HUDEP-2 (cell line): ENCODE data around the gene DNAH7.
"Not testable (repeated sequence)": the region's sequence is repeated elsewhere in the genome, so short reads cannot be mapped to it uniquely, and the experiment has no call there.

ENCODE experiments used
- DNase-seq, 76 experiments: peaks; one replicate each; lab custom pipeline; 2025; ENCODE audit not compliant: unreplicated experiment in 76 of 76; lab: John Stamatoyannopoulos, UW

Gene DNAH7

DNA sequence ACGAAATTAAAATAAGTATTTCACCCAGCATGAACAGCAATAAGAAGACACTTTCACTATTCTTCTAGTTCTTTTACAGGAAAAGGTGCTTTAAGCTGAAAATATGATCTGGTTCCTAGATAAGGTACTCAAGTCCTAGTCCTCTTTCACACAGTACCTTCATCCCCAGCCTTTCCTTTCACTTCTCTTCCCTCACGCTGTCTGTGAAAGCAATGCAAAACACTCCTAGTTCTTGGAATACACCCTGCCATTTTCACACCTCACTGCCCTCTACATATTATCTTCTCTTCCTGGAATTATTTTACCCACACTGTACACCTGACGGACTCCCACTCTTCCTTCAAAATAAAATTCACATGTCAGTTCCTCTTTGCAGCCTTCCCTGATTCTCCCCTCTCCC is 82.9 kb downstream of the DNAH7 start:
- no peak for DNase-seq

DNA sequence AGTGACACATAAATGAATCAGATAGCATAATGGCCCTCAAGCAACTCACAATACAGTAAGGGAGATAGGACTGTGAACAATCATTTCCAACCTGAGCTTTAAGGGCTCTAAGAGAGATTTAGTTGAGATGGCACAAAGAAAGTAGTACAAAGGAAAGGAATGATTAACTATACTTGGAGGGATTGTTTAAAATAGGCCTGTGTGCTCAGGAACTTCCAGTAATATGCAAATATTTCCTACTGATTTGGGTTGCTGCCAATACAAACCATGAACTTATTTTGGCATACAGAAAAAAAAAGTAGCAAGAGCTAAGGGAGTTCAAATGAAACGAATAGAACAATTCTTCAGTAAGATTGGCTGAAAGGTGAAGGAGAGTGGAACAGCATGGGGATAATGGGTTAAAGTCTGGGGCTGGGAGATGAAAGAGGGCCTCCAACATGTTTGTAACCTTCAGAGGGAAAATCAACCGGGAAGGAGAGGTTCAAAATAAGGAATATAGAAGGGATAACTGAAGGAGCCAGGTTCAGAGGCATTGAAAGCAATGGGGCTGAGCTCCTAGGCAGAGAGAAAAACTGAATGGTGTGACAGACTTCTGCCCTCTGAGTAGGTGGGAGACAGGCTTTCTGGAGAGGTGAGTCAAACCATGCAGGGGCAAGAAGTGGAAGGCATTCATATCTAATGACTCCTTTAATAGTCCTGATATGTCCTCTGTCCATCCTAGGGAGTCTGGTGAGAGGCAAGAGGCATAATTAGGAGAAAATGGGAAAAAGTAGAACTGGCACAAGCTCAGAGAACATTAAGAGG is 83.5 kb downstream of the DNAH7 start:
- DNase-seq = no peak

DNA sequence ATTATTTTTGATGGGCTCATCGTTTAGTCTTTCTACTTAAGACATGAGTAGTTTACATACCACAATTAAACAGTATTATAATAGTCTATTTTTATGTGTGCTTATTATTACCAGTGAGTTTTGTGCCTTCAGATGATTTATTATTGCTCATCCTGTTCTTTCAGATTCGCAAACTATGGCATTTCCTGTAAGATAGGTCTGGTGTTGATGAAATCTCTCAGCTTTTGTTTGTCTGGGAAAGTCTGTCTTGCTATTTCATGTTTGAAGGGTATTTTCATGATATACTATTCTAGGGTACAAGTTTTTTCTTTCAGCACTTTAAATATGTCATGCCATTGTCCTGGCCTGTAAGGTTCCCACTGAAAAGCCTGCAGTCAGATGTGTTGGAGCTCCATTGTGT is 101.3 kb downstream of the DNAH7 start:
- DNase-seq = no peak

DNA sequence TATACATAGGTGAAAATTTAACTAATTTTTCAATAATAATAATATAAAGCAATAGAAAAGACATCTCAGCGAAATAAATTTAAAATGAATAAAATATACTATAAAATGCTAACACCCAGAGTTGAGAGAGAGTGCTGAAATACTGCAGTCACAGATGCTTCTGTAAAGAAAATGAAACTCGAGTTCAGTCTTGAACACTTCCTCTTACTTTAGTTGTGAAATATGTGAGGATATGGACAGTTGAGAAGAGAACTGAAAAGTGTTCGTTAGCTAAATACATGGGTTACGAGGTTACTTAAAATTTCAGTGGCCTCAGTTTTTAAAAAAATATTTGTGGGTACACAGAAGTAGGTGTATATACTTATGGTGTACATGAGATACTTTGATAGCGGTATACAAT is 106.8 kb downstream of the DNAH7 start:
- no peak for DNase-seq

DNA sequence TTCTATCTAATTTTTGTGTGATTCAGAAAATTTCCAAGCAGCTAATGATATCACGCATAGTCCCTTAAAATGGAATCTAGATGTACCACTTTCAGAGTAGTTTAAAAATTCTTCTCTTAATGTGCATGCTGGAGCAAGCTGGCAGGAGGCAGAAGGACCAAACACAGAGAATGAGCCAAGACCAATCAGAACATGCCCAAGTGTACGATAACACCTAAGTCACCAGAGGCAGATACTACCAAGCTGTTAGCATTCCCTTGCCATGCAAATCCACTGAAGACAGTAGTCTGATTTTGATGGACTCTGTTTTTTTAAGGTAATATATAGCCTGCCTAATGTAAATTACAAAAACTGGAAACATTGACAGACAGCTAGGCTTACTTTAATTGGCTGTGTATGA is 109.3 kb downstream of the DNAH7 start:
- DNase-seq = no peak

DNA sequence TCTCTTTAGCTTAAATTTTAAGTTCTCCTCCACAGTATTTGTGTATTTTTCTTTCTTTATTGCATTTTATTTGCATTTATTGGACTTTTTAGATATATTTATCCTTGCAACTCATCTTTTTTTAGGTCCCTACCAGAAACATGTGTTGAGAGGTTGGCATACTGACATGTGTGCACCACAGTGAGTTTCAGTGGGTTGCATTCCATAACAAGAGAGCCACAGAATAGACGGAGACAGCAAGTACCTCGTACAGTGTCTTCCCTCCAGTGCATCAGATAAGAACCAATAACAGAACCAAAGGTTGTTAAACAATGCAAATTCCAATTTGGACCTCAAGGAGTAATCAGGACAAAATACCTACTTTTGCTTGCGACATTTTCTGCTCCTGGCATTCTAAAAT is 111.9 kb downstream of the DNAH7 start:
- no peak for DNase-seq

DNA sequence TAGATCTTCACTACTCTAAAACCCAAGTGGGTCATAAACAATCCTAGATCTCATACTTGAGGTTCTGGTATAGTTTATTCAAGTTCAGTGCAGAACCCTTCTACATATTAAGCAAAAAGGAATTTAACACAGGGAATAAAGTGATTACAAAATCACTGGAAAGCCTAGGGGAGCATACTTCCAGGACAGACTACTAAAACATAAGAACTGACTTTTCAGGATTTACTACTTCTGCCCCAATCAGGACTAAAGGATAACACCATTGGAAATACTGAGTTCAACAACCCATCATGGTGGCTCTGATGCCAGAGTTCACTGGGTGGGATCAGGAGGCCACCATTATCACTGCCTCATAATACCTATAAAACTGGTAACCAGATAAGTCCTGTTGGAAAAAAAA is 123.6 kb downstream of the DNAH7 start:
- DNase-seq = no peak

DNA sequence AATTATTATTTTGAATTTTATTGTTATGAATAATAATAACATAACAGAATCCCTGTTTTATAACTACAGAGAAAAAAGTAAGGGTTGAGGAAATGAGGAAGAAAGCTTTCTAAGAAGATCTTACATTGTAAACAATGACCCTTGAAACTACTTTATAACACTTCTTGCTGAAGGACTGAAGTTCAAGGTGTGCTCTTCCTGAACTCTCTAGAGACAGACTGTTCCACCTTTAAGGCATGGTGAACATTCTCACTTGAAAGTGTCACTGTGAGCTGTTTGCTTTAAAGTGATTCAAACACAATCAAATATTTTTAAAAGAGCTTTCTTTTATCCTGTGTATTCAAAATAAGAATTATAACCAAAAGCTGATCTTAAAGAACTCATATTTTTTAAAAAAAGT is 131.5 kb downstream of the DNAH7 start:
- DNase-seq = no peak

DNA sequence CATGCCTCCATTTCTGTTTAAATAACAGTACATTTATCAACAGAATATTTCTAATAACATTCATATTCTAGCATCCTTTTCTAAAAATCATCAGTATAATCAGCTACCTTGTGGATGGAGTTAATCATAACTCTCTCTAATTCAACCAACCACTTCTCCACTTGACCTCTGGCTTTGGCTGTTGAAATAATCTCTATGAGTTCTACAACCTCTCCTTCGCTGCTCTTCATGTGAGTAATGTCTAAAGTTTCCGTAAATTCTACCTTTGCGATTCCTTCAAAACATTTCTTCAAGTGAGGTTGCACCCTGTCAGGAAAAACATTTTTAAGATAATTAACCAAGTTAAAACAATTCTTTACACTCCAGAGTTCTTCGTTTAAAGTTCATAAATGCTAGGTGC is 134.2 kb downstream of the DNAH7 start:
- no peak for DNase-seq

DNA sequence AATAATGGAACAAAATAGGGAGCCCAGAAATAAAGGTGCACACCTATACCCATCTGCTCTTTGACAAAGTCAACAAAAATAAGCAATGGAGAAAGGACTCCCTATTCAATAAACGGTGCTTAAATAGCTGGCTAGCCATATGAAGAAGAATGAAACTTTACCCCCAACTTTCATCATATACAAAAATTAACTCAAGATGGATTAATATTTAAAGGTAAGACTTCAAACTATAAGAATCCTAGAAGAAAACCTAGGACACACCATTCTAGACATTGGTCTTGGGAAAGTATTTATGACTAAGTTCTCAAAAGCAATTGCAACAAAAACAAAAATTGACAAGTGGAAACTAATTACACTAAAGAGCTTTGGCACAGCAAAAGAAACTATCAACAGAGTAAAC is 139.1 kb downstream of the DNAH7 start:
- no peak for DNase-seq

DNA sequence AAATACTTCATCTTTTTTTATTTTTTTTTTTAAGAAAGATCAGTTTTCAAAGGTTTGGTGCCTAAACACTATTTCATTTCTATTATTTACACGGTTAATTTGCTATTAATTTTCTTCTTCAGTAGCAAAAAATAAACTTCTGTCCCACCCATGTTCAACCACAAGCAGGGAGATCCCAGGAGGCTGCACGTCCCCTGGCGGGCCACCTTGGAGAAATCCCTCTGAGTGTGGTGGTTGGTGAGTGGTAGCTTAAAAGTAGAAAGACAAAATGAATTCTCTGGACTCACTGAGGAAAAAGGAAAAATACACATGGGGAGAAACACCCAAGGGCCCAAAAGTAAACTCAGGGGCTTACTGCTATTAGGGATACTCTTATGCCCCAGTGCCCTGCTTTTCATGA is 143.5 kb downstream of the DNAH7 start:
- DNase-seq = no peak

DNA sequence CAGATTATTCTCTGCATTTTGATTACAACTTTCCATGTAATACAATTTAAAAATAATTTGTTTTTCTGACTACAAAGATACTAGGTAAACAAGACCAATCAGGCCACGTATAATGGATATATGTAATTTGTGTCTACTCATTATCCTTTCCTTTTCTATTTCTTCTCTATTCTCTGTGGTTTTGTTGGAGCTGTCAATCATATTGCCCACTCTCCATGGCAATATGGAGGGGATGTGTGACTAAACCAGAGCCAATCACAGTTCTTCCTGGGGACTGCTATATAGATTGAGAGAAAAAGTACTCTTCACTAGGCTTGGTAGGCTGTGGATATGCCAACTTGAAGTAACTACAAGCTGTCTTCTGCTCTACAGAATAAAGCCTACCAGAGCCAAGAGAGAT is 144.7 kb downstream of the DNAH7 start:
- no peak for DNase-seq

DNA sequence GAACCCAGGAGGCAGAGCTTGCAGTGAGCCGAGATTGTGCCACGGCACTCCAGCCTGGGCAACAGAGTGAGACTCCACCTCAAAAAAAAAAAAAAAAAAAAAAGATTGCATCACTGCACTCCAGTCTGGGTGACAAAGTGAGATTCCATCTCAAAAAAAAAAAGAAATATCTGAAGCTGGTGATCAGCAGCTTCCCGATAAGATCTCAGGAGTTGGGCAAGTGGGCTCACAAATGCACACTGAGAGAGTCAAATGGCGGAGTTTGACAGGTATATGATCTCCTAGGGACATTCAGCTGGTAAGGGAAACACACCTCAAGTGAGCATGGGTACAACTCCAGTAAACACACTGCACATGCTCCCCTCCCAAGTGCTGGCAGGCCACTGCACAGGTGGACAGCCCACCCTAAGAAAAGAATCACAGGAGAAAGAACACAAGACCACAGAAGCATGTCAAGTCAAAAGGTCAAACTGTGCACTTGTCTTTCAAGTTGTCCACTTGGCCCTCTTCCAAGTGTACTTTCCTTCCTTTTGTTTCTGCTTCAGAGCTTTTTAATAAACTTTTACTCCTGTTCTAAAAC is 151.5 kb downstream of the DNAH7 start:
- not testable (repeated sequence) for DNase-seq

DNA sequence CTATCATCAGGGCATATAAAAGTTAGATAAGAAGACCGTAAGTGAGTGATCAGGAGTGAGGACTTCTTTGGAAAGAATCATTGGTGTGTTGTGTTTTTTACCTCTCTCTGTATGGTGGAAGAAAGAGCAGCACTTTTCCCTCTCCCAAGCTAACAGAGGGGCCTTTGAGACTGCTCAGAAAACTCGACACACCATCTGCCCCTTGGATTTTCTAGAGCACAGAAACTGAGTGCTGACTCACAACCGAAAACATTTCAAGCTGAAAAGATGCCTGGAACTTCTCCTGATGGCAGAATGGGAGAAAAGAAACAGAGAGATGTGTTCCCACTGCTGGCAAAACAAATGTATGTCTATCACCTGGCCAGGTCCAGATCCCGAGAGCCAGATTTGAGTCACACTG is 156.6 kb downstream of the DNAH7 start:
- no peak for DNase-seq

DNA sequence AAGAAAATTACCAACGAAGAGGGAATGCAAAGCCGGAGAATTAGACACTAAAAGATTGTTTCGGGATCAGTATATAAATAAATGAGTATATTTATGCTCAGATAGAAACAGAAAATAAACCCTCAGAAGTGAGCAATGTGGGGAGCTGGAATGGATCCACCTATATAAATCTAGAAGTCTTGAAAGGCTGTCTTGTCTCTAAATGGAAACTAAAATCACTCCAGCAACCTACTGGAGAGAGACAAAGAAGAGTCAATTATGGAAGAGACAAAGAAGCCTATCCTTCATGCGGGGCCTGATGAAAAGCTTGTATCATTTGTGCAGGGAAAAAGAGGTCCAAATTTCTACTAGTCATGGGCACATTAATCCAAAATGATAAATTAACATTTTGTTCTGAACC is 158.1 kb downstream of the DNAH7 start:
- DNase-seq = no peak

DNA sequence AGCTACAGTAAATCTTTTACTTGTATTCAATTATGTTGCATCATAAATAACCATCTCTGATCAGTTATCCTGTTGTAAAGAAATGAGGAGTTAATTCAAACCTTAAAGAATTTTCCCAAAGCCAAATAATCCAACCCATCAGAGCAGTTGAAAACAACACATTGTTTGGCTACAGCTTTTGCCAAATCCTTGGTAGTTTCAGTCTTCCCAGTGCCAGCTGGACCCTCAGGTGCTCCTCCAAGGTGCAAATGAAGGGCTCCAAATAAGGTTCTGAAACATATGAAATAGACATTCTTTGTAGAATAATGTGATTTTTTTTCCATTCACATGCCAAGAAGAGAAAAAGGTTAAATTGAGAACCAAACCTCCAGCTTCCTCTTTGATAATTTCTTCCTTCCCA is 158.7 kb downstream of the DNAH7 start:
- no peak for DNase-seq

DNA sequence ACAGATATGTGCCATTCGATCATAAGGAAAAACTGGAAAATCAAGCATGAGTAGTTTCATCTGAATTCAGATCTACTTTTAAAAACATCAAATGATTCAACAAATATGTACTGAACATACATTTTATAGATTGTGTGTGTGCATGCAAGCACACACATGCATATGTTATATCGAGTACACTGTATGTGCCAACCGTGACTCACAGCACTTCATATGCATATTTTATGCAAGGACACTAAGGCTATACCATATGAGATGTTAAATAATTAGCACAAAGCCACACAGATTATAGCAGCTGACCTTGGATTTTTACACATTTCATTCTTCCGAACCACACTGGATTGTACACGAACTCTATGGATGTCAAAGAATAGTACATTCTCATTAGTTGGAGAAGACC is 161.2 kb downstream of the DNAH7 start:
- DNase-seq = no peak

DNA sequence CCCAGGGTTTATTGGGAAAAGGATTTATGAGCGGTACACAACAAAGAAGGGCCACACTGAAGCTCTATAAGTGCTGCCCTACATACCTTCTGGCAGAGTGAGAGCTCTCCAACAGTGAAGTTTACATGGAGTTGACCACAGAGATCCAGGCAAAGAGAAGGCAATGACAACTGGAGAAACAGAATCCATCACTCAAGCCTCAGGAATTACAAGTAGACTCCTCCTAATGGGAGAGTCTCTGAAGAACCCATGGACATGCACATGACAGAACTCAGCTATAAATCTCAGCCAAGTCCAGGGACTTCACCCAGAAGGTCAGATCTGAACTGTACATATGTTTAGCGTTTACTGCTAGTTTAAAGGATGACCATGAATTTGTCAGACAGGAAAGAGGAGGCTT is 164.7 kb downstream of the DNAH7 start:
- DNase-seq = no peak

DNA sequence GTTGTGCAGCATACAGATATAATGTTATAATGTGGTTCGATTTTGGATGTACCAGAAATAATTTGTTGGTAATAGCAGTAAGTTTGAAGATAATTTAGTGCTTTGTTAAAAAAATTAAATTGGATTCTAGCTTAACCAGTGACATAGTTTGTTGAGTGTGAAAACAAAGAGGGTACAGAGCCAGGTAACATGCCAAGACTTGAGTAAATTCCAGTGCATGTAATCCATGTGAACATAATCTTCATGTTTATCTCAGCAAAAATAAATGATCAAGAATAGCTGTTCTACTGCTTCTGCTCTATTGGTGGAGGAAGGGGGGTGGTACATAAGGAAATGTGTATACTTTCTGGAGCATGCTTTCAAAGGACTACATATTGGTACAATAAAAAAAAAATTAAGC is 165.8 kb downstream of the DNAH7 start:
- no peak for DNase-seq

DNA sequence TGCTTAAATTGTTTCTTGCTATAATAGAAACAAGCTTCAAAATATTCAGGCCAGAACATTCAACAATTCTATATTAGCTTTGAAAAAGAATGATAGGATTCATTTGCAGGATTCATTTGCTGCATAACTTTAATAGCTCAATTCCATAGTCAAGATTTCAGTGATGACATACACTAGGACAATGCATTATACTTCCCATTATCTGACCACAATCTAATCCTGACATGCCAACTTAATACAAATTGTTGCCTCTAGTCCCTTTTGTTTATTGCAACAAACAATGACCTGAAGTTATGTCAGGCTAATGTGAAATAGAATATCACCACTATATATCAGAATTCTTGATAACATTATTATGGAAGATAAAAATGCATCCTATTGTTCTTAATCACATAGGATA is 169.4 kb downstream of the DNAH7 start:
- DNase-seq = no peak

DNA sequence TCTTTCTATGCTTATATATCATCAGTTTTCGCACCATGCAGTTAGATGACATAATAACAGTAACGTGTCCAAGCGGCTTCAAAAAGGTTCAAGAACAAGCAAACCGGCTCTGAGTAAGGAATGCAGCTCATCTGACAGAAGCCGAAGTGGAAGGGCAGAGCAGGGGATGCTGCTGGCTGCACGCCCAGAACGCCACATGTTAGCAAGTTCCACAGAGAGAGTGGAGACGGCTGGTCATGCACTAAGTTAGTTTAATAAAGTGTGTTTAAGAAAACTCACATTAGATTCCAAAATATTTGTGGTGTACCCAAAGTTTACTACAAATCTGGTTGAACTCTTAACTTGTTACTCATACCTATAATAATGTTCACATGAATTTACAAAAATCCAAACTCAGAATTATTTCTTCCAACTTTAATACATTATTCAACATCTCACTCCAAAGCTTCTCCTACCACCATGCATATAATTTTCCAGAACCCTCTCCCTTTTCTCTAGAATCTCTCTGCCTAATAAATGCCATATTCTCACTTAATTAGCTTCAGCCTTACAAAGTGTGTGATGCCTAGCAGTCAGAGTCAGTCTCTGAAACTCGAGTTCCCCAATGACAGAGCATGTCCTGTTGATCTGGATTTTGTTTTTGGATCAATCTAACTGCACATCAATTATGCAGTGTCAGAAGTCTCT is 170.0 kb downstream of the DNAH7 start:
- peak in 1 of 76 experiments; percentile 7 for DNase-seq

DNA sequence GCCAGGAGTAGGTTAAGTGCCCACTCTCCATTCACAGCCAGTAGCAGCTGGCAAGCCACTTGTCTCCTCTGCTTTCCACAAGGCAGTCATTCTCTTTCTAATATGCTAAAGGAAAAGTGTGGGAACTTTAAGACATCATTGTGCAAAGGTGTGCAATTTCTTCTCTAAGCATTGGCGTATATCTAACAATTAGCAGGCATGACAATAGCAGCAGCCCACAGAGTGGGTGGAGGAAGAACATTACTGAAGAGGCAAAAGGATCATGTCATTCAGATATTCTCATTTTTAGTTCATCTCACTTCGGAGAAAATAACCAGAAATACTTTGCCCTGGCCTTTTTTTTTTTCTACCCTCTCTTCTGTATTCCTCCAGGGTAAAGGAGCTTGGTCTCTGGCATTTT is 177.6 kb downstream of the DNAH7 start:
- DNase-seq = no peak
